Spleen (tissue), 11 donors: Measurements from ENCODE around the gene EHBP1L1. TPM values are rescaled to one million over a fixed set of nuclear protein-coding genes. Genes with fewer than 3 reads are reported as not detected.

Source experiments
- DNase-seq: peaks from one replicate; pipeline ENCODE4 v3.0.0-alpha.2; 2020
- H3K27ac ChIP-seq, 8 donors: fragments of 200-600 bp; sonication (generic) in 7 of 8; 1 replicate in 4 of 8; 2 replicates in 4 of 8; pipeline versions ENCODE4 v1.5.0 to v1.8.0; 2016 to 2021; ENCODE audit warnings: inconsistent platforms in 4 of 8, mild to moderate bottlenecking in 4 of 8, moderate library complexity in 1 of 8
- H3K27me3 ChIP-seq, 7 donors: fragments of 200-600 bp; sonication (generic) in 6 of 7; replicated peaks in 1 of 7; 1 replicate in 4 of 7; 2 replicates in 3 of 7; pipeline versions ENCODE4 v1.5.0 to v1.8.0; 2016 to 2021; ENCODE audit warnings: inconsistent platforms in 3 of 7, mild to moderate bottlenecking in 1 of 7
- H3K36me3 ChIP-seq, 6 donors: fragments of 200-600 bp; sonication (generic) in 5 of 6; 1 replicate in 4 of 6; 2 replicates in 2 of 6; pipeline versions ENCODE4 v1.5.0 to v1.8.0; 2016 to 2021; ENCODE audit warnings: inconsistent platforms in 2 of 6
- H3K4me1 ChIP-seq, 6 donors: fragments of 200-600 bp; sonication (generic) in 5 of 6; 1 replicate in 3 of 6; 2 replicates in 3 of 6; pipeline versions ENCODE4 v1.5.0 to v1.8.0; 2016 to 2021; ENCODE audit warnings: inconsistent platforms in 3 of 6
- H3K4me3 ChIP-seq, 8 donors: fragments of 200-600 bp; sonication (generic) in 7 of 8; 1 replicate in 4 of 8; 2 replicates in 4 of 8; pipeline versions ENCODE4 v1.5.0 to v1.8.0; 2016 to 2021; ENCODE audit warnings: inconsistent platforms in 4 of 8, mild to moderate bottlenecking in 4 of 8, moderate library complexity in 2 of 8
- H3K9me3 ChIP-seq, 8 donors: fragments of 200-600 bp; sonication (generic) in 7 of 8; 1 replicate in 4 of 8; 2 replicates in 4 of 8; pipeline versions ENCODE4 v1.5.0 to v1.8.0; 2016 to 2021; ENCODE audit warnings: inconsistent platforms in 4 of 8
- POLR2A ChIP-seq, 3 donors: fragments of 450-650 bp; IDR thresholded peaks; one replicate each; pipeline ENCODE4 v1.5.1; 2017; ENCODE audit warnings: antibody characterized with exemption in 3 of 3, mild to moderate bottlenecking in 1 of 3
- POLR2AphosphoS5 ChIP-seq, 3 donors: sonication (generic); formaldehyde crosslinking; IDR thresholded peaks; one replicate each; pipeline ENCODE4 v1.5.1; 2017; ENCODE audit warnings: antibody characterized with exemption in 3 of 3
- WGBS, 5 donors: extraction: QIAGEN DNeasy Blood & Tissue Kit in 3 of 5; methylation state at CpG; one replicate each; pipeline versions ENCODE4 v1.1.5 to v1.1.7; 2013 to 2018; 5-methylcytosine and 5-hydroxymethylcytosine counted together
- intact Hi-C: fragments of 100-400 bp; cut with DNase I; formaldehyde crosslinking; loops from one replicate; pipeline ENCODE4 v1.15.0; 2023; ENCODE audit warnings: low total_unique reads
- polyA plus RNA-seq, 3 donors: library from polyadenylated mRNA; stranded (reverse); fragments of 200-250 nt; gene quantifications; one replicate each; pipeline ENCODE4 v1.2.1, GENCODE V29; 2013
- total RNA-seq, 7 donors: library from RNA; depleted of rRNA in 3 of 7; stranded (reverse); fragments of >200 nt in 3 of 7; fragmentation: NEBNext Ultra II Directional in 4 of 7; extraction: Animal tissue kit (Norgen Biotek cat#: 25700) in 4 of 7; gene quantifications; one replicate each; pipeline versions ENCODE4 v1.1.0 to v1.2.1, GENCODE V29; 2016 to 2021
- TF ChIP-seq, protein P1 (sequence below), 11 experiments: fragments of 200-600 bp in 7 of 11; fragments of 450-650 bp in 4 of 11; sonication (generic) in 4 of 11; IDR thresholded peaks in 8 of 11; conservative IDR thresholded peaks in 3 of 11; 1 replicate in 7 of 11; 2 replicates in 4 of 11; pipeline versions ENCODE4 v1.4.0 to v1.8.0; 2016 to 2021; ENCODE audit warnings: antibody characterized with exemption in 11 of 11, inconsistent platforms in 4 of 11, mild to moderate bottlenecking in 1 of 11
- donor health status: healthy with polysubstance abuse.
- donor health status: DM: no; HTN: no; CAD: no; lungs with moderate emphysema.
- donor health status: DM: no; HTN: no; CAD: no.
- donor health status: Bipolar disorder and iron deficiency.
- donor health status: healthy.
- donor health status: DM: no; HTN: no; CAD: no.
- donor health status: DM: yes; HTN: yes; CAD: no.

Gene EHBP1L1
- total and polyA plus RNA-seq, 10 donors = 44.3 to 365 (median 215) TPM

GRCh38 chr11:65588199-65589054, 12.6 kb downstream of the EHBP1L1 start:
- 19 to 31% (median 22%) methylated on average over 10 to 13 of the region's 13 CpGs for WGBS, 5 donors
- TF ChIP-seq, protein P1, sequence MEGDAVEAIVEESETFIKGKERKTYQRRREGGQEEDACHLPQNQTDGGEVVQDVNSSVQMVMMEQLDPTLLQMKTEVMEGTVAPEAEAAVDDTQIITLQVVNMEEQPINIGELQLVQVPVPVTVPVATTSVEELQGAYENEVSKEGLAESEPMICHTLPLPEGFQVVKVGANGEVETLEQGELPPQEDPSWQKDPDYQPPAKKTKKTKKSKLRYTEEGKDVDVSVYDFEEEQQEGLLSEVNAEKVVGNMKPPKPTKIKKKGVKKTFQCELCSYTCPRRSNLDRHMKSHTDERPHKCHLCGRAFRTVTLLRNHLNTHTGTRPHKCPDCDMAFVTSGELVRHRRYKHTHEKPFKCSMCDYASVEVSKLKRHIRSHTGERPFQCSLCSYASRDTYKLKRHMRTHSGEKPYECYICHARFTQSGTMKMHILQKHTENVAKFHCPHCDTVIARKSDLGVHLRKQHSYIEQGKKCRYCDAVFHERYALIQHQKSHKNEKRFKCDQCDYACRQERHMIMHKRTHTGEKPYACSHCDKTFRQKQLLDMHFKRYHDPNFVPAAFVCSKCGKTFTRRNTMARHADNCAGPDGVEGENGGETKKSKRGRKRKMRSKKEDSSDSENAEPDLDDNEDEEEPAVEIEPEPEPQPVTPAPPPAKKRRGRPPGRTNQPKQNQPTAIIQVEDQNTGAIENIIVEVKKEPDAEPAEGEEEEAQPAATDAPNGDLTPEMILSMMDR (IDR thresholded peaks at IDR 0.05 in 8 of 11, conservative IDR thresholded peaks at IDR 0.05 in 3 of 11) = peak; percentile 73 to 89 (median 83)
- TF ChIP-seq POLR2A (IDR thresholded peaks at IDR 0.05) = no peak
- peak; percentile 58 to 62 (median 60) for TF ChIP-seq POLR2AphosphoS5 (IDR thresholded peaks at IDR 0.05)
- peak; percentile 92 for DNase-seq
- Histone ChIP-seq H3K9me3 (no peaks in the 10 kb centered on the region), H3K36me3 (peaks cover 3 to 92% (median 69%) of the 10 kb centered on the region in 6 donors), H3K27ac (peak overlapping the region; percentile 65 to 92 (median 82)), H3K4me1 (peaks cover 50 to 96% (median 74%) of the 10 kb centered on the region in 6 donors), H3K27me3 (no peaks in the 10 kb centered on the region), H3K4me3 (peak overlapping the region in 3 of 8 donors; percentile 3 to 35 (median 14))
- intact Hi-C loops = loop anchor here (5.0 kb wide), 1 partner anchor 46 kb away; no protein-coding TSS in a partner anchor

DNA sequence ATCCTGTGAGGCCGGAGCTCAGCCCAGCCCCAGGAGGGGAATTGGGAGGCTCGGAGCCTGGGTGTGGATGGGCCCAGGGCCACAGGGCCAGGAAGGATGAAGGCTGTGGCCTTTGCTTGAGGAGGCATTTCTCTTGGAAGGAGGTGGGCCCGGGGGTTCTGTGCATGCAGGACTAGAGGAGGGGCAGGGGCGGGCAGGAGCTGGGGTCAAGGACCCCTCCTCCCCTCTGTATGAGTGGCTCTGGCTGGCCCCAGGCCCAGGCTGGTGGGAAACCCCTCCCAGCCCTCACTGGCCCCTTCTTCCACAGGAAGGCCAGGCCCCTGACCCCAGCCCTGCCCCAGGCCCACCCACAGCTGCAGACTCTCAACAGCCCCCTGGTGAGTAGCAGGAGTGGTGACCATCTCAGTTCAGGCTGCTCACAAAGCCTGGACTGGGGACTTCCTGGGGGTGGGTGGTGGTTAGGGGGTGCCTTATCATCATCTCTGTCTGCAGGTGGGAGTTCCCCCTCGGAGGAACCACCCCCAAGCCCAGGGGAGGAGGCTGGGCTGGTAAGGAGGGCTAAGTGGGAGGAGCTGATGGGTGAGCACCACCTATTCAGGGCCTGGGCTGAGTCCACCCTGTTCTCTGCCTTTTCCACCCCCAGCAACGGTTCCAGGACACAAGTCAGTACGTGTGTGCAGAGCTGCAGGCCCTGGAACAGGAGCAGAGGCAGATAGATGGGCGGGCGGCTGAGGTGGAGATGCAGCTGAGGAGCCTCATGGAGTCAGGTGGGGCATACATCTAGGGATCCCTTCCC, 13.8 kb downstream of the EHBP1L1 start:
- Histone ChIP-seq H3K4me1 (peaks cover 53 to 96% (median 80%) of the 10 kb centered on the region in 6 donors), H3K27me3 (no peaks in the 10 kb centered on the region), H3K9me3 (no peaks in the 10 kb centered on the region), H3K4me3 (no peak overlapping the region), H3K27ac (peak overlapping the region in 6 of 8 donors; percentile 43 to 92 (median 85)), H3K36me3 (peaks cover 3 to 90% (median 60%) of the 10 kb centered on the region in 6 donors)
- 58 to 74% (median 68%) methylated on average over 5 to 9 of the region's 9 CpGs for WGBS, 5 donors
- peak; percentile 85 for DNase-seq
- intact Hi-C loops = loop anchor here (5.0 kb wide), 1 partner anchor 47 kb away; no protein-coding TSS in a partner anchor
- TF ChIP-seq POLR2AphosphoS5 (IDR thresholded peaks at IDR 0.05) = peak; percentile 2 to 75 (median 47)
- TF ChIP-seq, protein P1 (IDR thresholded peaks at IDR 0.05 in 8 of 11, conservative IDR thresholded peaks at IDR 0.05 in 3 of 11) = no peak

GRCh38 chr11:65590240-65590738, 14.4 kb downstream of the EHBP1L1 start:
- peaks cover 3 to 84% (median 56%) of the 10 kb centered on the region in 6 donors for H3K36me3 ChIP-seq
- 35 to 67% (median 59%) methylated on average over 4 to 8 of the region's 8 CpGs for WGBS, 5 donors
- H3K4me1 ChIP-seq = peaks cover 57 to 99% (median 86%) of the 10 kb centered on the region in 6 donors
- no peak overlapping the region for H3K4me3 ChIP-seq
- H3K27ac ChIP-seq = peak overlapping the region in 5 of 8 donors; percentile 74 to 92 (median 86)
- no peaks in the 10 kb centered on the region for H3K9me3 ChIP-seq
- DNase-seq = no peak
- H3K27me3 ChIP-seq = no peaks in the 10 kb centered on the region
- TF ChIP-seq POLR2A (IDR thresholded peaks at IDR 0.05) (no peak), POLR2AphosphoS5 (IDR thresholded peaks at IDR 0.05) (peak in 2 of 3 donors; percentile 23 to 60)
- TF ChIP-seq, protein P1 (IDR thresholded peaks at IDR 0.05 in 8 of 11, conservative IDR thresholded peaks at IDR 0.05 in 3 of 11) = no peak
- intact Hi-C loops = no loop called here
